HEK293 (cell line): ENCODE data around the gene RASEF.
"Not testable (repeated sequence)": the region's sequence is repeated elsewhere in the genome, so short reads cannot be mapped to it uniquely, and the experiment has no call there.

Source experiments
- CTCF ChIA-PET: fragments of 350-600 bp; formaldehyde crosslinking; extraction: SDS; loops from one replicate; lab custom pipeline; 2021; ENCODE audit warnings: antibody characterized with exemption; lab: Yijun Ruan, JAX
- POLR2A ChIA-PET: fragments of 300-600 bp; formaldehyde crosslinking; extraction: SDS; loops from one replicate; lab custom pipeline; 2020; ENCODE audit warnings: antibody characterized with exemption, inconsistent platforms; lab: Yijun Ruan, JAX
- H3K27ac ChIP-seq: fragments of 200-500 bp; sonication (Bioruptor generic); 2 replicates; pipeline ENCODE4 v1.5.1; 2014; ENCODE audit warnings: low read depth, low read length, control low read depth, inconsistent platforms; ENCODE audit errors: extremely low read depth
- H3K36me3 ChIP-seq, 2 experiments: fragments of 200-500 bp in 1 of 2; sonication (Bioruptor generic) in 1 of 2; 1 replicate in 1 of 2; 2 replicates in 1 of 2; pipeline ENCODE4 v1.5.1; 2014 to 2017; ENCODE audit warnings: inconsistent platforms in 2 of 2, low read length in 2 of 2; ENCODE audit not compliant: control insufficient read depth in 2 of 2, insufficient read depth in 1 of 2
- H3K4me1 ChIP-seq: fragments of 200-500 bp; sonication (Bioruptor generic); 2 replicates; pipeline ENCODE4 v1.5.1; 2014; ENCODE audit warnings: mild to moderate bottlenecking, low read length, inconsistent platforms; ENCODE audit not compliant: control insufficient read depth, insufficient read depth
- H3K4me3 ChIP-seq: 2 replicates; pipeline ENCODE4 v1.5.1; 2011; ENCODE audit warnings: low read depth, mild to moderate bottlenecking, control low read depth, low read length, moderate library complexity
- H3K9me3 ChIP-seq: fragments of 200-500 bp; sonication (Bioruptor generic); 2 replicates; pipeline ENCODE4 v1.5.1; 2014; ENCODE audit warnings: low read depth, low read length, inconsistent platforms; ENCODE audit not compliant: control insufficient read depth, insufficient read depth
- GLI2 ChIP-seq: fragments of 450-650 bp; formaldehyde crosslinking; IDR thresholded peaks from 2 replicates; pipeline ENCODE4; 2017; ENCODE audit warnings: missing biosample characterization, missing genetic modification characterization, low read depth, borderline replicate concordance
- GLI4 ChIP-seq: fragments of 450-650 bp; formaldehyde crosslinking; IDR thresholded peaks from 2 replicates; pipeline ENCODE4 v1.5.1; 2016; ENCODE audit warnings: missing biosample characterization, missing genetic modification characterization
- GLIS2 ChIP-seq: fragments of 450-650 bp; formaldehyde crosslinking; IDR thresholded peaks from 2 replicates; pipeline ENCODE4 v1.5.1; 2016; ENCODE audit warnings: missing biosample characterization, missing genetic modification characterization
- HOXC10 ChIP-seq: sonication (generic); formaldehyde crosslinking; IDR thresholded peaks from 2 replicates; pipeline ENCODE4 v1.8.1; 2023; ENCODE audit warnings: mild to moderate bottlenecking, missing genetic modification reagents
- OVOL3 ChIP-seq: fragments of 450-650 bp; formaldehyde crosslinking; IDR thresholded peaks from 2 replicates; pipeline ENCODE4 v1.5.1; 2016; ENCODE audit warnings: missing biosample characterization, missing genetic modification characterization
- TRIM28 ChIP-seq: IDR thresholded peaks from 2 replicates; pipeline ENCODE4 v1.6.1; 2011; ENCODE audit warnings: low read length, control low read depth, borderline replicate concordance
- ZBTB21 ChIP-seq: fragments of 450-650 bp; formaldehyde crosslinking; IDR thresholded peaks from 2 replicates; pipeline ENCODE4 v1.5.1; 2017; ENCODE audit warnings: missing biosample characterization, missing genetic modification characterization
- ZNF114 ChIP-seq: fragments of 450-650 bp; formaldehyde crosslinking; IDR thresholded peaks from 2 replicates; pipeline ENCODE4 v1.5.0; 2017; ENCODE audit warnings: missing biosample characterization, missing genetic modification characterization
- ZNF146 ChIP-seq: fragments of 450-650 bp; formaldehyde crosslinking; IDR thresholded peaks from 2 replicates; pipeline ENCODE4 v1.5.1; 2016; ENCODE audit warnings: missing biosample characterization, missing genetic modification characterization
- ZNF148 ChIP-seq: fragments of 450-650 bp; formaldehyde crosslinking; IDR thresholded peaks from 2 replicates; pipeline ENCODE4 v1.5.0; 2017; ENCODE audit warnings: missing biosample characterization, missing genetic modification characterization, borderline replicate concordance
- ZNF175 ChIP-seq: fragments of 450-650 bp; formaldehyde crosslinking; IDR thresholded peaks from 2 replicates; pipeline ENCODE4 v1.5.1; 2016; ENCODE audit warnings: missing biosample characterization, missing genetic modification characterization
- ZNF19 ChIP-seq: fragments of 450-650 bp; formaldehyde crosslinking; IDR thresholded peaks from 2 replicates; pipeline ENCODE4; 2016; ENCODE audit warnings: missing biosample characterization, missing genetic modification characterization, low read depth
- ZNF221 ChIP-seq: fragments of 450-650 bp; formaldehyde crosslinking; IDR thresholded peaks from 2 replicates; pipeline ENCODE4 v1.5.1; 2017; ENCODE audit warnings: missing biosample characterization, missing genetic modification characterization, borderline replicate concordance
- ZNF239 ChIP-seq: fragments of 450-650 bp; formaldehyde crosslinking; IDR thresholded peaks from 2 replicates; pipeline ENCODE4 v1.5.1; 2016; ENCODE audit warnings: missing biosample characterization, missing genetic modification characterization
- ZNF433 ChIP-seq: fragments of 450-650 bp; formaldehyde crosslinking; IDR thresholded peaks from 2 replicates; pipeline ENCODE4 v1.5.1; 2016; ENCODE audit warnings: missing biosample characterization, missing genetic modification characterization, low read depth
- ZNF510 ChIP-seq: fragments of 450-650 bp; formaldehyde crosslinking; IDR thresholded peaks from 2 replicates; pipeline ENCODE4 v1.5.1; 2018; ENCODE audit warnings: mild to moderate bottlenecking, missing genetic modification characterization, missing biosample characterization; ENCODE audit not compliant: insufficient replicate concordance
- ZNF548 ChIP-seq: fragments of 450-650 bp; formaldehyde crosslinking; IDR thresholded peaks from 2 replicates; pipeline ENCODE4 v1.5.1; 2016; ENCODE audit warnings: missing biosample characterization, missing genetic modification characterization
- ZNF580 ChIP-seq: fragments of 450-650 bp; formaldehyde crosslinking; IDR thresholded peaks from 2 replicates; pipeline ENCODE4 v1.5.1; 2016; ENCODE audit warnings: missing biosample characterization, missing genetic modification characterization
- ZNF600 ChIP-seq: fragments of 450-650 bp; formaldehyde crosslinking; IDR thresholded peaks from 2 replicates; pipeline ENCODE4 v1.5.1; 2016; ENCODE audit warnings: missing biosample characterization, missing genetic modification characterization
- ZNF629 ChIP-seq: fragments of 450-650 bp; formaldehyde crosslinking; IDR thresholded peaks from 2 replicates; pipeline ENCODE4 v1.5.1; 2017; ENCODE audit warnings: missing biosample characterization, missing genetic modification characterization
- ZNF692 ChIP-seq: fragments of 450-650 bp; formaldehyde crosslinking; IDR thresholded peaks from 2 replicates; pipeline ENCODE4 v1.5.1; 2016; ENCODE audit warnings: missing biosample characterization, missing genetic modification characterization
- ZNF701 ChIP-seq: fragments of 450-650 bp; formaldehyde crosslinking; IDR thresholded peaks from 2 replicates; pipeline ENCODE4 v1.5.1; 2016; ENCODE audit warnings: missing biosample characterization, missing genetic modification characterization
- ZNF837 ChIP-seq: fragments of 450-650 bp; formaldehyde crosslinking; IDR thresholded peaks from 2 replicates; pipeline ENCODE4 v1.5.1; 2016; ENCODE audit warnings: missing biosample characterization, missing genetic modification characterization
- ZXDB ChIP-seq: fragments of 450-650 bp; formaldehyde crosslinking; IDR thresholded peaks from 2 replicates; pipeline ENCODE4 v1.5.1; 2016; ENCODE audit warnings: missing biosample characterization, missing genetic modification characterization

RASEF gene

GRCh38 chr9:82934949-82935348 is 128.0 kb downstream of the RASEF start (continued):
- TF ChIP-seq ZNF692 (tag by site-specific recombination) (no peak), ZNF629 (tag by site-specific recombination) (0 out of 2 replicates have a peak, but pooled peaks have one; percentile 23), ZNF600 (tag by site-specific recombination) (0 out of 2 replicates have a peak, but pooled peaks have one; percentile 13), GLI2 (no peak), ZXDB (no peak; the same call in 1 of the 2 replicates)

- H3K27ac ChIP-seq, H3K4me3 ChIP-seq, H3K9me3 ChIP-seq: not testable (repeated sequence)
- peaks cover 11% of the 10 kb centered on the region; the same call in 1 of the 2 replicates for H3K4me1 ChIP-seq
- peak; percentile 94 for TF ChIP-seq ZNF146 (tag by site-specific recombination)
- peak; percentile 75; the same call in 1 of the 2 replicates for TF ChIP-seq ZNF580 (tag by site-specific recombination)
- TF ChIP-seq, all 188 proteins: peak for 2; not testable (repeated sequence) for 186
- ChIA-PET POLR2A (interaction anchor here (1.2 to 2.2 kb wide), 4 partner anchors 8 to 123 kb away, joined by 3 to 32 read pairs (median 4); no protein-coding TSS in a partner anchor), CTCF (interaction anchor here (1.0 kb wide), 1 partner anchor 8 kb away, joined by 3 read pairs; no protein-coding TSS in a partner anchor)
- H3K36me3 ChIP-seq, result not testable (repeated sequence)
These were observed 128.9 kb downstream of the RASEF start for GRCh38 chr9:82934025-82934424.

- Histone ChIP-seq H3K27ac (no peak overlapping the region), H3K4me1 (peaks cover 3% of the 10 kb centered on the region; the same call in 1 of the 2 replicates), H3K4me3 (no peak overlapping the region), H3K36me3 (no peaks in the 10 kb centered on the region), H3K9me3 (no peaks in the 10 kb centered on the region)
- POLR2A ChIA-PET, result interaction anchor here (1.5 kb wide), 1 partner anchor 132 kb away, joined by 3 read pairs; no protein-coding TSS in a partner anchor
- CTCF ChIA-PET, result interaction anchor here (0.7 to 1.1 kb wide), 2 partner anchors 28 to 32 kb away, joined by 3 read pairs; no protein-coding TSS in a partner anchor
- no peak for TF ChIP-seq GLI4 (tag by site-specific recombination)
- no peak for TF ChIP-seq OVOL3
- TF ChIP-seq TRIM28, result no peak
- TF ChIP-seq ZNF548 (tag by site-specific recombination), result no peak
- TF ChIP-seq ZNF175, result no peak
- no peak for TF ChIP-seq ZNF114 (tag by site-specific recombination)
- no peak for TF ChIP-seq ZBTB21 (tag by site-specific recombination)
- TF ChIP-seq ZNF701 (tag by site-specific recombination), result no peak
- TF ChIP-seq ZNF239 (tag by site-specific recombination), result no peak
- no peak for TF ChIP-seq GLIS2 (tag by site-specific recombination)
- TF ChIP-seq ZNF510 (tag by site-specific recombination), result no peak
- TF ChIP-seq ZNF19 (tag by site-specific recombination), result no peak
- no peak for TF ChIP-seq ZNF148
- TF ChIP-seq ZNF837, result no peak
- no peak for TF ChIP-seq ZNF221 (tag by site-specific recombination)
- no peak for TF ChIP-seq ZNF433 (tag by site-specific recombination)
- no peak for TF ChIP-seq HOXC10 (CRISPR knock-in tag)
These were observed 132.8 kb downstream of the RASEF start for GRCh38 chr9:82930116-82930515.
